HG03575 (cell line): ENCODE results near the gene THAP8.
"Not testable (repeated sequence)": the region's sequence is repeated elsewhere in the genome, so short reads cannot be mapped to it uniquely, and the experiment has no call there.

Experiments used
- ATAC-seq: cut with Tn5 transposase; IDR thresholded peaks from one replicate; pipeline ENCODE4 v1.9.1; 2021; ENCODE audit not compliant: unreplicated experiment, insufficient number of reproducible peaks, low FRiP score; ENCODE audit errors: extremely low read depth

Gene THAP8

DNA sequence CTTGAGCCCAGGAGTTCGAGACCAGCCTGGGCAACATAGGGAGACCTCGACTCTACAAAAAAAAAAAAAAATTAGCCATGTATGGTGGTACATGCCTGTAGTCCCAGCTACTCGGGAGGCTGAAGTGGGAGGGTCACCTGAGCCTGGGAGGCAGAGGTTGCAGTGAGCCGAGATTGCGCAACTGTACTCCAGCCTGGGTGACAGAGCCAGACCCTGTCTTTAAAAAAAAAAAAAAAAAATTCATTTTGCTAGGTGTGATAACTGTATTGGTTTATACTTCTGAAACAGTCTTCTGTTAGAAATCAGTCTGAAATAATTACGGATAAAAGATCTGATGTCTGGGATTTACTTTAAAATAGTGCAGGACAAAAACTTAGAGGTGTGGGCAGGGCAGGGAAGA is 13.0 kb downstream of the THAP8 start:
- not testable (repeated sequence) for ATAC-seq

GRCh38 chr19:36040495-36040894 is 13.6 kb downstream of the THAP8 start:
- no peak for ATAC-seq

- ATAC-seq: no peak
Observed at GRCh38 chr19:36032251-36033104, 21.6 kb downstream of the THAP8 start, which contains the start of gene CLIP3. TSS of gene CLIP3 (minus strand) at chr19:36032873. CDS start at chr19:36032357, 516 bp downstream.

GRCh38 chr19:36031308-36031707 is 22.8 kb downstream of the THAP8 start:
- ATAC-seq: no peak

DNA sequence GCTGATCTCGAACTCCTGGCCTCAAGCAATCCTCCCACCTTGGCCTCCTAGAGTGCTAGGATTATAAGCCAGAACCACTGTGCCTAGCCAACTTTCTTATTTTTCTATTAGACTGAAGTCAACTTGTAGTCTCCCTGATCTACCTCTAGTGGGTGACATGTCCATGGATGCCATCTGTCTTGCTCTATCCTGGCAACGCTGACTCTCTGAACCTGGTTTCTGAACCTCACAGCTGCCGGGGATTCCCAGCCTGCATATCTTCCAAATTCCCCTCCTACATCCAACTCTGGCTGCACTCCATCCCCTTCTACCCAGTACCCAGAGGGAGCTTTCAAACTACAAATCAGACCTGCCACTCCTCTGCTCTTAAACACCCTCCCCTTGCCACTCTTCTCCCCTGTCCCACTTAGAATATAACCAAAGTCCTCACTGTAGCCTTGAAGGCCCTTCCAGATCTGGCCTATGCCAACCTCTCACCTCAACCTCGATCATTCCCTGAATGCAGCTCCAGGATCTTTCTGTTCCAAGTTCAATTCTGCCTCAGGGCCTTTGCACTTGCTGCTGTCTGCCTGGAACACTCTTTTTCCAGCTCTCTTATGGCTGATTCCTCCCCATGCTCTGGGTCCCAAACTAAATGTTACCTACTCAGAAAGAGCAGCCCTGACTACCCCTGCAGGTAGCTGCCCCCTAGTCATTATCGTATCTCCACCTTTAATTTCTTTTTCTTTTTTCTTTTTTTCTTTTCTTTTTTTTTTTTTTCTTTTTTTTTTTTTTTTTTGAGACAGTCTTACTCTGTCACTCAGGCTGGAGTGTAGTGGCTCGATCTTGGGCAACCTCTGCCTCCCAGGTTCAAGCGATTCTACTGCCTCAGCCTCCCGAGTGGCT is 23.6 kb downstream of the THAP8 start:
- ATAC-seq: no peak

- ATAC-seq: no peak
Observed at GRCh38 chr19:36028313-36029041, 25.6 kb downstream of the THAP8 start.

- ATAC-seq: no peak
Observed at GRCh38 chr19:36027696-36028095, 26.4 kb downstream of the THAP8 start.

DNA sequence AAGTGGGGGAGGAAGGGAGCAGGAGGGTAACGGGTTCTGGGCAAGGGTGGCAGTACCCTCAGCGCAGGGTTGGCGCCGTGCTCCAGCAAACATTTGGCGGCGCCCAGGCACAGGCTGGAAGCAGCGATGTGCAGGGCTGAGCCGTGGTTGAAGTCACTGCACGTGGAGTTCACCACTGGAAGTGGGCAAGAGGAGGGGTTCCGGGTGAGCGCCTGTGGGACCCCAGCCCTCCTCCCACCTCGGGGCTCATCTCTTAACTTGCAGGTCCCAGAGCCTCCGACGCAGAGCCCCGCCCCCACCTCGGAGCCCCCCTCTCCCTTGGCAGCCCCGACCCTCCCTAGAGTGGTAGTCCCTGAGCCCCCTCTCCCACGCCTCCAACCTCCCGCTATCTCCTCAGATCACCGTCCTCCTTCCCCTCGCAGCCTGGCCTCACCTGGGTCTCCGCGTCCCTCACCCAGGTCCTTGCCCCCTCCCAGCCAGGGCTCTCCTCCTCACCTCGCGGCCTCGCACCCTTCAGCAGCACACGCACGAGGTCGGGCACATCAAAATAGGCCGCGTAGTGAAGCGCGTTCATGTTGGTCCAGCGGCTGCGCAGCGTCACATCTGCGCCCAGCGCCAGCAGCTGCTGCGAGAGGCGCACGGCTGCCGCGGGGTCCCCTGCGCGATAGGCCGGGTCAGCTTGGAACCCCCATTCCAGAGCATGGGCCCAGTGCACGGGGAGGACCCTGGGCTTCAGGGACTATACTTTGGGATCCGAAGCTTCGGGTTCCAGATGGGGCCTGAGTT is 27.8 kb downstream of the THAP8 start:
- no peak for ATAC-seq

GRCh38 chr19:36025541-36025940 is 28.5 kb downstream of the THAP8 start:
- ATAC-seq: no peak

- ATAC-seq: no peak
Observed at GRCh38 chr19:36023432-36023831, 30.7 kb downstream of the THAP8 start.

DNA sequence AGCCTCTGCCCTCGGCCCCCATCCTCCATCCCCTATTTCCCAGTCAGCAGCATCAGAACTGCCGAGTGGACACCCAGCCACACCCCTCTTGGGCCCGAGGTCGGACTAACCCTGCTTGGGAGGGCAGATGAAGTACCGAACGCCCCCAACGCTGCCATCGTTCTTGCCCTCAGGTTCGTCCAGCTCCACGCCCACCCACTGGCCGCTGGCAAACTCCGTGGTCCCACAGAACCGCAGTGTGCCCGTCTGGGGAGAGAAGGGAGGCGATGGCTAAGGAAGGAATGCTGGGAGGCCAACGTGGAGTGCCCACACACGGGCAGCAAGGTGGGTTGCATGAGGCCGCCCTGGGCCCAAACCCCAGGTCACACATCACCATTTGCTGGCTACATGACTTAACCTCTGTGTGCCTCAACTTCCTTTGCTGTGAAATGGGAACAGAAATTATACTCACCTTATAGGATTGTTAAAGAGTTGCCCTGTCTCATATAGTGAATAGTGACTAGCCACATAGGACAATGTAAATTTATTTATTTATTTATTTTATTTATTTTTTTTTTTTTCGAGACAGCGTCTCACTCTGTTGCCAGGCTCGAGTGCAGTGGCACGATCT is 34.9 kb downstream of the THAP8 start:
- ATAC-seq: no peak

DNA sequence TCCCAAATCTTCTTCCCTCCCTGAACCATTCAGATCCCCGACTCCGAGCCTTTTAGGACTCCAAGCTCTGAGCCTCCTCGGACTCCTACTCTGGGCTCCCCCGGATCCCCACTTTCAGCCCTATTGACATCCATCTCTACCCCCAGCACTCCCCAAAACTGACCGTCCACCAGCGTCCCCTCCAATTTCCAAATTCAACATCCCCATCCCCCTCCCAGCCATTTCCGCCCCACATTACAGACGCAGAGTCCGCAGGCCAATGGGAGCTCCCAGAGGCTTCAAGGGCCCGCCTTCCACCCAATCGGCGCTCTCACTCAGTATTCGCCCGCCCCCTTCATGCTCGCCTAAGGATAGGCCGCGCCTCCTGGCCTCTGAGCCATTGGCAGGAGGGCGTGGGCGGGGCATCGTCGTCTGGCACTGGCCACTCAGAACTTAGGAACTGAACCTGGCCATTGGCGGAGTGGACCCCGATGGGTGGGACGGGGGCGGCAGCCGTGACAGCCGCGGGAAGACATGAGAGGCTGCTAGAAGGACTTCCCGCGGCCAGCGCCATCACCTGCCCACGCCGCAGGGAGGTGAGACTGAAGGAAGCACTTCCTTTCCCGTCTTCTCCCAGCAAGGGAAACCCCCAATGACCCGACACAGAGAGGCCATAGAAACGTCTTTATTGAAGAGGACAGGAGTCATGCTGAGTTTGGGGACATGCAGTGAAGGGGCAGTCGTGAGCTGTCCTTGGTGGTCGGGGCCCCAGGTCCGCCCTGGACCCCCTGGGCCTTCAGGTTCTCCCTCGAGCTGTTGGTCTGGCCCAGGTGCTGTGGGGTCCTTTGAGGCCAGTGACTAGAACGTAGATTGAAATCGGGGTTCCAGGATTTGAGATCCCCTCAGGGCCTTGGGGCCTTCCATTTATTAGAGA is 39.8 kb downstream of the THAP8 start, which contains the start of gene ALKBH6:
ALKBH6 (minus strand) TSS at position 202 of the 913 bp plus-strand sequence. CDS start 816 bp downstream, outside the sequence.
- peak; percentile 58 for ATAC-seq

GRCh38 chr19:36013280-36014011 is 40.6 kb downstream of the THAP8 start:
- no peak for ATAC-seq

- no peak for ATAC-seq
Observed at GRCh38 chr19:36010402-36010801, 43.7 kb downstream of the THAP8 start.

- no peak for ATAC-seq
Observed at GRCh38 chr19:36009633-36010379, 44.3 kb downstream of the THAP8 start.

DNA sequence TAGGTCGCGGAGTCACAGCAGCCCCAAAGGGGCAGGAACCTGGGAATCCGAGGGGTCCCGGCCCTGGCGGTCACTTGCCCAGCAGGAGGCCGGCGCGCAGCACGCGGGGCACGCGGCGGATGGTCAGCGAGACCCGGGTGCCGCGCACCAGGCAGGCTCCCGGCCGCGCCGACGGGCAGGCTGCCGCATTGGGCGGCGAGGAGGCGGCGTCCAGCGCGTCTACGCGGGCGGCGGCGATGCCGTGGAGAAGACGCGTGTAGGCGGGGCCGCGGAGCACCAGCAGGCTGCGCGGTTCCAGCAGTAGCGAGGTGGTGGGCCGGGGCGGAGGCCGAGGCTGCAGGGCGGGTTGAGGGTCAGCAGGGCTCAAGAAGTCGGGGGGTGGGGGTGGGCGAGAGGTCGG is 44.9 kb downstream of the THAP8 start:
- ATAC-seq: no peak
